Liver (tissue), 9 donors: ENCODE measurements around the gene CDC6. TPM values are rescaled to one million over a fixed set of nuclear protein-coding genes. Genes with fewer than 3 reads are reported as not detected.
A peak's percentile ranks its signal among the peaks of the same experiment; 100 is the strongest.

Experiments used
- DNase-seq: peaks from one replicate; pipeline ENCODE4 v3.0.0-alpha.2; 2017; ENCODE audit warnings: low spot score
- H3K27ac ChIP-seq, 2 donors: one replicate each; pipeline ENCODE4 v1.7.0; 2013; ENCODE audit warnings: inconsistent platforms in 2 of 2, low read length in 2 of 2, control low read depth in 1 of 2, low read depth in 1 of 2, mild to moderate bottlenecking in 1 of 2
- H3K27me3 ChIP-seq, 4 donors: one replicate each; pipeline versions ENCODE4 v1.6.1 to v1.7.0; 2013; ENCODE audit warnings: low read length in 3 of 4, inconsistent platforms in 1 of 4, mild to moderate bottlenecking in 1 of 4, moderate library complexity in 1 of 4; ENCODE audit not compliant: control insufficient read depth in 4 of 4, insufficient read depth in 4 of 4
- H3K36me3 ChIP-seq, 4 donors: one replicate each; pipeline versions ENCODE4 v1.6.1 to v1.7.0; 2013; ENCODE audit warnings: low read length in 3 of 4, mild to moderate bottlenecking in 3 of 4, low read depth in 1 of 4, moderate library complexity in 1 of 4; ENCODE audit not compliant: control insufficient read depth in 4 of 4, insufficient read depth in 3 of 4
- H3K4me1 ChIP-seq, 4 donors: one replicate each; pipeline versions ENCODE4 v1.6.1 to v1.7.0; 2013; ENCODE audit warnings: low read length in 3 of 4, mild to moderate bottlenecking in 3 of 4, moderate library complexity in 1 of 4; ENCODE audit not compliant: control insufficient read depth in 4 of 4, insufficient read depth in 4 of 4
- H3K4me3 ChIP-seq, 3 donors: one replicate each; pipeline versions ENCODE4 v1.6.1 to v1.7.0; 2013; ENCODE audit warnings: low read length in 3 of 3, control low read depth in 1 of 3, low read depth in 1 of 3, mild to moderate bottlenecking in 1 of 3
- H3K9ac ChIP-seq, 2 donors: one replicate each; pipeline ENCODE4 v1.7.0; 2013; ENCODE audit warnings: low read length in 2 of 2, mild to moderate bottlenecking in 2 of 2, moderate library complexity in 2 of 2, control low read depth in 1 of 2, low read depth in 1 of 2
- H3K9me3 ChIP-seq, 4 donors: one replicate each; pipeline versions ENCODE4 v1.6.1 to v1.7.0; 2013; ENCODE audit warnings: low read length in 3 of 4; ENCODE audit not compliant: control insufficient read depth in 4 of 4
- ATF3 ChIP-seq: IDR thresholded peaks from 2 replicates; pipeline ENCODE4 v1.6.1; 2016; ENCODE audit warnings: antibody characterized with exemption
- FOXA1 ChIP-seq: IDR thresholded peaks from 2 replicates; pipeline ENCODE4 v1.6.1; 2016; ENCODE audit warnings: antibody characterized with exemption
- FOXA2 ChIP-seq: IDR thresholded peaks from 2 replicates; pipeline ENCODE4 v1.6.1; 2016; ENCODE audit warnings: antibody characterized with exemption
- GABPA ChIP-seq, 2 donors: IDR thresholded peaks in 1 of 2; conservative IDR thresholded peaks in 1 of 2; 2 replicates each; pipeline ENCODE4 v1.6.1; 2016; ENCODE audit warnings: antibody characterized with exemption in 2 of 2, mild to moderate bottlenecking in 1 of 2, moderate library complexity in 1 of 2
- HNF4A ChIP-seq, 2 donors: conservative IDR thresholded peaks; 2 replicates each; pipeline ENCODE4 v1.6.1; 2016; ENCODE audit warnings: antibody characterized with exemption in 2 of 2, mild to moderate bottlenecking in 2 of 2
- HNF4G ChIP-seq: IDR thresholded peaks from 2 replicates; pipeline ENCODE4 v1.6.1; 2016; ENCODE audit warnings: antibody characterized with exemption
- JUND ChIP-seq, 2 donors: IDR thresholded peaks; 2 replicates each; pipeline ENCODE4 v1.6.1; 2016; ENCODE audit warnings: antibody characterized with exemption in 2 of 2
- MAX ChIP-seq: IDR thresholded peaks from 2 replicates; pipeline ENCODE4 v1.6.1; 2016; ENCODE audit warnings: antibody characterized with exemption
- NR2F2 ChIP-seq: IDR thresholded peaks from 2 replicates; pipeline ENCODE4 v1.6.1; 2016; ENCODE audit warnings: antibody characterized with exemption
- REST ChIP-seq: IDR thresholded peaks from 2 replicates; pipeline ENCODE4 v1.6.1; 2016; ENCODE audit warnings: antibody characterized with exemption, mild to moderate bottlenecking
- RXRA ChIP-seq, 2 donors: IDR thresholded peaks; 2 replicates each; pipeline ENCODE4 v1.6.1; 2017 to 2018; ENCODE audit warnings: antibody characterized with exemption in 2 of 2, mild to moderate bottlenecking in 1 of 2
- SP1 ChIP-seq: IDR thresholded peaks from 2 replicates; pipeline ENCODE4 v1.6.1; 2018; ENCODE audit warnings: antibody characterized with exemption, mild to moderate bottlenecking
- TAF1 ChIP-seq: conservative IDR thresholded peaks from 2 replicates; pipeline ENCODE4 v1.6.1; 2016; ENCODE audit warnings: antibody characterized with exemption, mild to moderate bottlenecking
- WGBS: extraction: QIAGEN DNeasy Blood & Tissue Kit; methylation state at CpG from one replicate; pipeline ENCODE4 v1.1.7; 2013; 5-methylcytosine and 5-hydroxymethylcytosine counted together
- polyA plus RNA-seq, 2 donors: library from polyadenylated mRNA; stranded (reverse) in 1 of 2; unstranded in 1 of 2; fragments of 200-250 nt in 1 of 2; fragments of >200 nt in 1 of 2; fragmentation: Nextera tagmentation in 1 of 2; extraction: Ambion mirVana in 1 of 2; gene quantifications; one replicate each; pipeline versions ENCODE4 v1.2.1 to v1.2.3, GENCODE V29; 2013 to 2015
- total RNA-seq, 2 donors: library from RNA; depleted of rRNA; stranded (reverse); fragments of >200 nt; gene quantifications; one replicate each; pipeline ENCODE4 v1.2.3, GENCODE V29; 2014
- donor health status: healthy.
- donor health status: healthy.
- donor health status: healthy.
- donor health status: healthy.
- donor health status: healthy.

The CDC6 gene
- total and polyA plus RNA-seq, 4 donors, result 0.54 to 16.5 (median 2.5) TPM

GRCh38 chr17:40342504-40343218 is 55.0 kb downstream of the CDC6 start:
- H3K27me3 ChIP-seq, result no peaks in the 10 kb centered on the region
- TF ChIP-seq HNF4G (no peak), RXRA (IDR thresholded peaks at IDR 0.05) (peak in 1 of 2 donors; percentile 12), FOXA1 (no peak), HNF4A (conservative IDR thresholded peaks at IDR 0.05) (peak; percentile 29 to 35)
- WGBS, result 3% methylated on average over 38 of the region's 38 CpGs
- peaks cover 22 to 82% (median 58%) of the 10 kb centered on the region in 4 donors for H3K4me1 ChIP-seq
- peak; percentile 38 for DNase-seq
- H3K36me3 ChIP-seq, result no peaks in the 10 kb centered on the region
- H3K9me3 ChIP-seq, result no peaks in the 10 kb centered on the region
- peak overlapping the region; percentile 97 to 99 for H3K27ac ChIP-seq
- H3K4me3 ChIP-seq, result peak overlapping the region; percentile 83 to 95 (median 89)
- H3K9ac ChIP-seq, result peak overlapping the region; percentile 78 to 89

- Histone ChIP-seq H3K4me1 (peaks cover 27 to 83% (median 64%) of the 10 kb centered on the region in 4 donors), H3K9ac (peak overlapping the region; percentile 78 to 89), H3K9me3 (no peaks in the 10 kb centered on the region), H3K27ac (peak overlapping the region; percentile 97 to 99), H3K27me3 (no peaks in the 10 kb centered on the region), H3K4me3 (peak overlapping the region; percentile 83 to 95 (median 89)), H3K36me3 (no peaks in the 10 kb centered on the region)
- DNase-seq, result peak; percentile 37
- WGBS, result 10% methylated on average over 15 of the region's 15 CpGs
- TF ChIP-seq SP1 (no peak), GABPA (IDR thresholded peaks at IDR 0.05 in 1 of 2, conservative IDR thresholded peaks at IDR 0.05 in 1 of 2) (no peak), HNF4A (conservative IDR thresholded peaks at IDR 0.05) (no peak), NR2F2 (no peak), FOXA2 (no peak), FOXA1 (no peak)
Observed at GRCh38 chr17:40343219-40344119, 55.8 kb downstream of the CDC6 start.

GRCh38 chr17:40344421-40345160 is 56.9 kb downstream of the CDC6 start:
- Histone ChIP-seq H3K4me1 (peaks cover 32 to 83% (median 74%) of the 10 kb centered on the region in 4 donors), H3K27me3 (no peaks in the 10 kb centered on the region), H3K4me3 (peak overlapping the region; percentile 83 to 95 (median 89)), H3K27ac (peak overlapping the region; percentile 97 to 99), H3K9ac (peak overlapping the region; percentile 63 to 89), H3K36me3 (peaks cover 0 to under 1% (median 0%) of the 10 kb centered on the region in 4 donors), H3K9me3 (no peaks in the 10 kb centered on the region)
- no peak for DNase-seq
- no peak for TF ChIP-seq JUND (IDR thresholded peaks at IDR 0.05)
- TF ChIP-seq TAF1, result no peak
- TF ChIP-seq REST, result no peak
- no peak for TF ChIP-seq FOXA2
- no peak for TF ChIP-seq ATF3
- TF ChIP-seq RXRA (IDR thresholded peaks at IDR 0.05), result no peak
- no peak for TF ChIP-seq NR2F2
- no peak for TF ChIP-seq MAX
- no peak for TF ChIP-seq SP1
- no peak for TF ChIP-seq FOXA1
- no peak for TF ChIP-seq GABPA (IDR thresholded peaks at IDR 0.05 in 1 of 2, conservative IDR thresholded peaks at IDR 0.05 in 1 of 2)
- WGBS, result 20% methylated on average over 7 of the region's 7 CpGs
